HG03342 (cell line): ENCODE results near the gene GALT.

ENCODE experiments used
- ATAC-seq: cut with Tn5 transposase; IDR thresholded peaks from one replicate; pipeline ENCODE4 v1.9.1; 2021; ENCODE audit warnings: mild to moderate bottlenecking, moderate library complexity; ENCODE audit not compliant: unreplicated experiment

GALT gene

GRCh38 chr9:34646211-34647083 lies at the start of gene GALT:
TSS of gene GALT (plus strand) at chr9:34646675. CDS start at chr9:34646705, 30 bp downstream.
- peak; percentile 82 for ATAC-seq

- ATAC-seq: no peak
Observed at GRCh38 chr9:34599546-34599945, 46.9 kb upstream of the GALT start.

- ATAC-seq: no peak
Observed at GRCh38 chr9:34600908-34601307, 45.6 kb upstream of the GALT start.

- ATAC-seq: no peak
Observed at GRCh38 chr9:34601937-34602573, 44.4 kb upstream of the GALT start.

- peak; percentile 70 for ATAC-seq
Observed at GRCh38 chr9:34603610-34604231, 42.8 kb upstream of the GALT start.

- no peak for ATAC-seq
Observed at GRCh38 chr9:34606190-34606589, 40.3 kb upstream of the GALT start.

- ATAC-seq: no peak
Observed at GRCh38 chr9:34606905-34607304, 39.6 kb upstream of the GALT start.

GRCh38 chr9:34607331-34607730 lies 39.1 kb upstream of the GALT start:
- ATAC-seq: no peak

- no peak for ATAC-seq
Observed at GRCh38 chr9:34610434-34611206, 35.9 kb upstream of the GALT start.

GRCh38 chr9:34611251-34611810 lies 35.1 kb upstream of the GALT start:
- no peak for ATAC-seq

GRCh38 chr9:34611811-34612787 lies 34.4 kb upstream of the GALT start, which contains the start of gene RPP25L:
TSS of gene RPP25L (minus strand) at chr9:34612097. CDS start at chr9:34611296, 801 bp downstream.
- ATAC-seq: peak; percentile 80

GRCh38 chr9:34612788-34613390 lies 33.6 kb upstream of the GALT start:
- ATAC-seq: no peak

- ATAC-seq: no peak
Observed at GRCh38 chr9:34615132-34615531, 31.3 kb upstream of the GALT start.

- ATAC-seq: peak; percentile 98
Observed at GRCh38 chr9:34620061-34620994, 26.1 kb upstream of the GALT start, which contains the start of gene DCTN3. TSS of gene DCTN3 (minus strand) at chr9:34620495. CDS start at chr9:34620464, 31 bp downstream.

- ATAC-seq: no peak
Observed at GRCh38 chr9:34623374-34624235, 22.9 kb upstream of the GALT start.

GRCh38 chr9:34624475-34625185 lies 21.8 kb upstream of the GALT start:
- ATAC-seq: no peak
